Measurements from ENCODE around the gene DLG1. TPM values are rescaled to one million over a fixed set of nuclear protein-coding genes. Genes with fewer than 3 reads are reported as not detected.
A peak's percentile ranks its signal among the peaks of the same experiment; 100 is the strongest.

DLG1 gene
- total RNA-seq, 1 experiment from 2014 or later, result 121 TPM

DNA sequence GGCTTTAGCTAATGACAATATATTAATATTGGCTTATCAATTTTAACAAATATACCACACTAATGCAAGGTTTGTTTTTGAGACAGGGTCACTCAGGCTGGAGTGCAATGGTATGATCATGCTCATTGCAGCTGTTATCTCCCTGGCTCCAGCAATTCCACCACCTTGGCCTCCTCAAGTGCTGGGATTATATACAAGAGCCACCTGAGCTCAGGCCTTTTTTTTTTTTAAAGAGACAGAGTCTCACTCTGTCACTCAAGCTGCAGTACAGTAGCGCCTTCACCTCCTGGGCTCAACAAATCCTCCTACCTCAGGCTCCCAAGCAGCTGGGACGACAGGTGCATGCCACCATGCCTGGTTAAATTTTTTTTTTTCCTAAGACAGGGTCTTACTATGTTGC is 11.7 kb downstream of the DLG1 start:
- H3K27ac Mint-ChIP-seq (ENCODE audit: low read depth, unreplicated experiment), result no peak overlapping the region
- peaks cover 12% of the 10 kb centered on the region for H3K4me1 Mint-ChIP-seq (ENCODE audit: insufficient read depth, unreplicated experiment)
- H3K27me3 Mint-ChIP-seq (ENCODE audit: insufficient read depth, unreplicated experiment), result no peaks in the 10 kb centered on the region
- no peak for DNase-seq (ENCODE audit: unreplicated experiment)
- H3K4me3 Mint-ChIP-seq (ENCODE audit: unreplicated experiment), result no peak overlapping the region
- CTCF ChIA-PET, result interaction anchor here (0.6 kb wide), 1 partner anchor 9 kb away, joined by 3 read pairs; no protein-coding TSS in a partner anchor
- TF ChIP-seq, protein P1, sequence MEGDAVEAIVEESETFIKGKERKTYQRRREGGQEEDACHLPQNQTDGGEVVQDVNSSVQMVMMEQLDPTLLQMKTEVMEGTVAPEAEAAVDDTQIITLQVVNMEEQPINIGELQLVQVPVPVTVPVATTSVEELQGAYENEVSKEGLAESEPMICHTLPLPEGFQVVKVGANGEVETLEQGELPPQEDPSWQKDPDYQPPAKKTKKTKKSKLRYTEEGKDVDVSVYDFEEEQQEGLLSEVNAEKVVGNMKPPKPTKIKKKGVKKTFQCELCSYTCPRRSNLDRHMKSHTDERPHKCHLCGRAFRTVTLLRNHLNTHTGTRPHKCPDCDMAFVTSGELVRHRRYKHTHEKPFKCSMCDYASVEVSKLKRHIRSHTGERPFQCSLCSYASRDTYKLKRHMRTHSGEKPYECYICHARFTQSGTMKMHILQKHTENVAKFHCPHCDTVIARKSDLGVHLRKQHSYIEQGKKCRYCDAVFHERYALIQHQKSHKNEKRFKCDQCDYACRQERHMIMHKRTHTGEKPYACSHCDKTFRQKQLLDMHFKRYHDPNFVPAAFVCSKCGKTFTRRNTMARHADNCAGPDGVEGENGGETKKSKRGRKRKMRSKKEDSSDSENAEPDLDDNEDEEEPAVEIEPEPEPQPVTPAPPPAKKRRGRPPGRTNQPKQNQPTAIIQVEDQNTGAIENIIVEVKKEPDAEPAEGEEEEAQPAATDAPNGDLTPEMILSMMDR (IDR thresholded peaks at IDR 0.05; ENCODE audit: unreplicated experiment), result no peak
- intact Hi-C loops (cut with micrococcal nuclease), result no loop called here
- peaks cover 72% of the 10 kb centered on the region for H3K36me3 Mint-ChIP-seq (ENCODE audit: insufficient read depth, unreplicated experiment)
- POLR2A ChIA-PET, result interaction anchor here (0.6 to 1.5 kb wide), 3 partner anchors 14 to 170 kb away, joined by 3 read pairs; no protein-coding TSS in a partner anchor
- no TSS peak for BruUV-seq (replicated peaks)
- no peaks in the 10 kb centered on the region for H3K9me3 Mint-ChIP-seq (ENCODE audit: unreplicated experiment)

DNA sequence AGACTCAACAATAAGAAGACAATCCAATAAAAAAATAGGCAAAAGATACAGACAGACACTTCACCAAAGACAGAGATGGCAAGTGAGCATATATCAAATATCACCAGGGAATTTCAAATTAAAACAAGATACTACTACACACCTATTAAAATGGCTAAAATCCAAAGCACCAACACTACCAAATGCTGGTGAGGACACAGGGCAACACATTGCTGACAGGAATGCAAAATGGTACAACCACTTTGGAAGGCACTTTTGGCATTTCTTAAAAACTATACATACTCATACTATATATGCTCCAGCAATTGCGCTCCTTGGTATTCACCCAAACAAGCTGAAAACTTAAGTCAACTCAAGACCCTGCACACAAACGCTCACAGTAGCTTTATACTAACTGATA is 12.9 kb downstream of the DLG1 start:
- no peaks in the 10 kb centered on the region for H3K9me3 Mint-ChIP-seq (ENCODE audit: unreplicated experiment)
- no TSS peak for BruUV-seq (replicated peaks)
- POLR2A ChIA-PET, result interaction anchor here (0.6 to 2.9 kb wide), 6 partner anchors 10 to 29 kb away, joined by 3 to 12 read pairs (median 4); no protein-coding TSS in a partner anchor
- TF ChIP-seq, protein P1 (IDR thresholded peaks at IDR 0.05; ENCODE audit: unreplicated experiment), result no peak
- intact Hi-C loops (cut with micrococcal nuclease), result no loop called here
- peaks cover 74% of the 10 kb centered on the region for H3K36me3 Mint-ChIP-seq (ENCODE audit: insufficient read depth, unreplicated experiment)
- no peak for DNase-seq (ENCODE audit: unreplicated experiment)
- H3K27ac Mint-ChIP-seq (ENCODE audit: low read depth, unreplicated experiment), result no peak overlapping the region
- no peaks in the 10 kb centered on the region for H3K27me3 Mint-ChIP-seq (ENCODE audit: insufficient read depth, unreplicated experiment)
- no peak overlapping the region for H3K4me3 Mint-ChIP-seq (ENCODE audit: unreplicated experiment)
- peaks cover 6% of the 10 kb centered on the region for H3K4me1 Mint-ChIP-seq (ENCODE audit: insufficient read depth, unreplicated experiment)
- CTCF ChIA-PET, result no interaction called here

GRCh38 chr3:197283045-197283444 is 15.4 kb downstream of the DLG1 start:
- Mint-ChIP-seq H3K4me3 (ENCODE audit: unreplicated experiment) (no peak overlapping the region), H3K27ac (ENCODE audit: low read depth, unreplicated experiment) (no peak overlapping the region), H3K27me3 (ENCODE audit: insufficient read depth, unreplicated experiment) (no peaks in the 10 kb centered on the region), H3K4me1 (ENCODE audit: insufficient read depth, unreplicated experiment) (peaks cover 6% of the 10 kb centered on the region), H3K9me3 (ENCODE audit: unreplicated experiment) (no peaks in the 10 kb centered on the region), H3K36me3 (ENCODE audit: insufficient read depth, unreplicated experiment) (peaks cover 58% of the 10 kb centered on the region)
- intact Hi-C loops (cut with micrococcal nuclease), result no loop called here
- TF ChIP-seq, protein P1 (IDR thresholded peaks at IDR 0.05; ENCODE audit: unreplicated experiment), result no peak
- ChIA-PET POLR2A (interaction anchor here (1.2 to 2.9 kb wide), 4 partner anchors 9 to 196 kb away, joined by 3 to 12 read pairs (median 5); no protein-coding TSS in a partner anchor), CTCF (interaction anchor here (0.9 to 1.7 kb wide), 3 partner anchors 26 to 170 kb away, joined by 3 to 4 read pairs (median 3); no protein-coding TSS in a partner anchor)
- no TSS peak for BruUV-seq (replicated peaks)
- no peak for DNase-seq (ENCODE audit: unreplicated experiment)

- H3K4me1 Mint-ChIP-seq (ENCODE audit: insufficient read depth, unreplicated experiment), result peaks cover 6% of the 10 kb centered on the region
- H3K9me3 Mint-ChIP-seq (ENCODE audit: unreplicated experiment), result no peaks in the 10 kb centered on the region
- intact Hi-C loops (cut with micrococcal nuclease), result no loop called here
- TF ChIP-seq, protein P1 (IDR thresholded peaks at IDR 0.05; ENCODE audit: unreplicated experiment), result no peak
- ChIA-PET CTCF (interaction anchor here (1.7 kb wide), 1 partner anchor 24 kb away, joined by 4 read pairs; no protein-coding TSS in a partner anchor), POLR2A (interaction anchor here (0.6 to 2.5 kb wide), 3 partner anchors 8 to 37 kb away, joined by 3 to 7 read pairs (median 3); no protein-coding TSS in a partner anchor)
- TSS peak; percentile 12 for BruUV-seq (replicated peaks)
- no peak for DNase-seq (ENCODE audit: unreplicated experiment)
- peaks cover 53% of the 10 kb centered on the region for H3K36me3 Mint-ChIP-seq (ENCODE audit: insufficient read depth, unreplicated experiment)
- H3K27ac Mint-ChIP-seq (ENCODE audit: low read depth, unreplicated experiment), result no peak overlapping the region
- no peaks in the 10 kb centered on the region for H3K27me3 Mint-ChIP-seq (ENCODE audit: insufficient read depth, unreplicated experiment)
- H3K4me3 Mint-ChIP-seq (ENCODE audit: unreplicated experiment), result no peak overlapping the region
Measured at GRCh38 chr3:197281849-197282248, 16.6 kb downstream of the DLG1 start.
